GM12878 (cell line): ENCODE results near the gene BAK1. TPM values are rescaled to one million over a fixed set of nuclear protein-coding genes. Genes with fewer than 3 reads are reported as not detected.

Experiments used
- ATAC-seq: fragments of 200-7000 bp; cut with Tn5 transposase; 3 replicates; pipeline ENCODE4 v1.9.1; 2020; ENCODE audit warnings: mild to moderate bottlenecking, moderate library complexity
- BruUV-seq: library from RNA; stranded (reverse); fragments of 400-500 nt; replicated peaks from 2 replicates; lab custom pipeline; 2021; lab: Mats Ljungman, UMichigan
- CTCF ChIA-PET: fragments of 300-600 bp; sonication (Branson Sonifier 250); formaldehyde crosslinking; extraction: SDS; loops from one replicate; lab custom pipeline; 2021; ENCODE audit warnings: inconsistent platforms; lab: Yijun Ruan, JAX
- POLR2A ChIA-PET: fragments of 350-600 bp; formaldehyde crosslinking; extraction: SDS; loops from one replicate; lab custom pipeline; 2021; ENCODE audit warnings: inconsistent platforms; lab: Charles Lee
- RAD21 ChIA-PET: fragments of 300-600 bp; sonication (Branson Sonifier 250); formaldehyde crosslinking; loops from one replicate; lab custom pipeline; 2023; ENCODE audit warnings: antibody characterized with exemption; ENCODE audit not compliant: unreplicated experiment; lab: Charles Lee
- SMC1A ChIA-PET: fragments of 300-600 bp; sonication (Branson Sonifier 250); formaldehyde crosslinking; loops from one replicate; lab custom pipeline; 2023; ENCODE audit not compliant: unreplicated experiment, uncharacterized antibody; lab: Charles Lee
- DNase-seq: peaks from one replicate; pipeline ENCODE4 v3.0.0-alpha.2; 2011; ENCODE audit warnings: low read depth, low spot score
- FAIRE-seq: peaks from 3 replicates; lab custom pipeline; 2011; peaks lifted over from hg19 to GRCh38; lab: Jason Lieb, UNC
- H2AFZ ChIP-seq: 2 replicates; pipeline ENCODE4 v1.6.0; 2011; ENCODE audit warnings: low read depth, low read length, control low read depth; ENCODE audit not compliant: control insufficient read depth
- H3K27ac ChIP-seq: 2 replicates; pipeline ENCODE4 v1.5.1; 2011; ENCODE audit warnings: control low read depth; ENCODE audit not compliant: control insufficient read depth, insufficient read depth
- H3K27me3 ChIP-seq, 2 experiments: replicated peaks in 1 of 2; 2 replicates each; pipeline versions ENCODE4 v1.6.0 to v1.6.1; 2011; ENCODE audit warnings: low read length in 1 of 2; ENCODE audit not compliant: control insufficient read depth in 2 of 2, insufficient read depth in 2 of 2
- H3K36me3 ChIP-seq, 2 experiments: 2 replicates each; pipeline ENCODE4 v1.5.1; 2011; ENCODE audit warnings: low read length in 1 of 2; ENCODE audit not compliant: control insufficient read depth in 2 of 2, insufficient read depth in 2 of 2
- H3K4me1 ChIP-seq: 2 replicates; pipeline ENCODE4 v1.6.1; 2011; ENCODE audit warnings: mild to moderate bottlenecking, low read length, moderate library complexity, mixed read lengths; ENCODE audit not compliant: control insufficient read depth, insufficient read depth
- H3K4me2 ChIP-seq: 2 replicates; pipeline ENCODE4 v1.6.0; 2011; ENCODE audit warnings: control low read depth; ENCODE audit not compliant: control insufficient read depth, insufficient read depth
- H3K4me3 ChIP-seq: fragments of 200-600 bp; sonication (generic); 2 replicates; pipeline ENCODE4 v1.5.1; 2016
- H3K79me2 ChIP-seq: 2 replicates; pipeline ENCODE4 v1.6.0; 2011; ENCODE audit warnings: low read length; ENCODE audit not compliant: control insufficient read depth, insufficient read depth
- H3K9ac ChIP-seq: 2 replicates; pipeline ENCODE4 v1.8.0; 2011; ENCODE audit warnings: low read length, control low read depth, mixed read lengths; ENCODE audit not compliant: control insufficient read depth, insufficient read depth
- H3K9me3 ChIP-seq: replicated peaks from 3 replicates; pipeline ENCODE4 v1.5.1; 2011; ENCODE audit warnings: mild to moderate bottlenecking, low read length; ENCODE audit not compliant: control insufficient read depth, insufficient read depth
- H4K20me1 ChIP-seq: 2 replicates; pipeline ENCODE4 v1.6.0; 2011; ENCODE audit not compliant: control insufficient read depth, insufficient read depth
- CBX5 ChIP-seq: sonication (generic); IDR thresholded peaks from 2 replicates; pipeline ENCODE4 v1.6.1; 2016; ENCODE audit warnings: low read depth, moderate library complexity, mild to moderate bottlenecking, inconsistent platforms
- GABPA ChIP-seq: IDR thresholded peaks from 2 replicates; pipeline ENCODE4 v1.6.1; 2014; ENCODE audit warnings: antibody characterized with exemption, low read depth, mild to moderate bottlenecking, inconsistent platforms
- NBN ChIP-seq: fragments of 450-650 bp; IDR thresholded peaks from 2 replicates; pipeline ENCODE4 v1.6.1; 2016
- PAX5 ChIP-seq: IDR thresholded peaks from 2 replicates; pipeline ENCODE4 v1.6.1; 2011; ENCODE audit warnings: low read depth, low read length, borderline replicate concordance
- ZNF622 ChIP-seq: fragments of 450-650 bp; IDR thresholded peaks from 2 replicates; pipeline ENCODE4 v1.6.1; 2017; ENCODE audit warnings: mild to moderate bottlenecking, inconsistent platforms
- ZSCAN29 ChIP-seq: fragments of 450-650 bp; IDR thresholded peaks from 2 replicates; pipeline ENCODE4 v1.6.1; 2017; ENCODE audit warnings: mild to moderate bottlenecking, moderate library complexity
- WGBS: methylation state at CpG from one replicate; pipeline ENCODE4 v1.1.6; 2016; ENCODE audit warnings: low lambda C conversion rate; ENCODE audit not compliant: insufficient replicate concordance, insufficient coverage; ENCODE audit errors: missing lambda C conversion rate; 5-methylcytosine and 5-hydroxymethylcytosine counted together
- in situ Hi-C: fragments of 300-500 bp; cut with MboI; formaldehyde crosslinking; loops from 9 replicates; pipeline ENCODE4 v1.14.3; 2018; ENCODE audit warnings: mixed read lengths
- intact Hi-C: fragments of 100-400 bp; cut with micrococcal nuclease; formaldehyde crosslinking; loops from one replicate; pipeline ENCODE4 v1.14.2; 2022; ENCODE audit not compliant: unreplicated experiment
- polyA plus RNA-seq, 11 experiments: library from polyadenylated mRNA; depleted of rRNA in 4 of 11; unstranded in 6 of 11; stranded (reverse) in 5 of 11; fragments of >200 nt; fragmentation: Nextera tagmentation in 4 of 11; fragmentation: Illumina TruSeq in 1 of 11; extraction: Ambion mirVana in 4 of 11; extraction: Trizol in 1 of 11; gene quantifications; 1 replicate in 1 of 11; 2 replicates in 10 of 11; pipeline versions ENCODE4 v1.2.1 to v1.2.3, GENCODE V29; 2011 to 2016; ENCODE audit warnings: inconsistent platforms in 2 of 11, missing spikeins in 2 of 11, low read depth in 1 of 11
- total RNA-seq, 4 experiments: library from RNA; depleted of rRNA in 3 of 4; stranded (reverse); fragments of >200 nt in 3 of 4; fragmentation: Illumina TruSeq in 1 of 4; extraction: Trizol in 1 of 4; gene quantifications; 2 replicates each; pipeline versions ENCODE4 v1.2.1 to v1.2.3, GENCODE V29; 2013 to 2021
- TF ChIP-seq, protein P1 (sequence below): fragments of 450-650 bp; IDR thresholded peaks from 2 replicates; pipeline ENCODE4 v1.6.1; 2017; ENCODE audit warnings: low read depth, mild to moderate bottlenecking, moderate library complexity
- TF ChIP-seq, protein P2 (sequence below): fragments of 450-650 bp; IDR thresholded peaks from 2 replicates; pipeline ENCODE4 v1.6.1; 2017; ENCODE audit warnings: mild to moderate bottlenecking, moderate library complexity
- TF ChIP-seq, protein P3 (sequence below): IDR thresholded peaks from 2 replicates; pipeline ENCODE4 v1.6.1; 2012; ENCODE audit warnings: mild to moderate bottlenecking, low read depth, low read length

BAK1 gene
- total and polyA plus RNA-seq, 10 of the 15 experiments (the other 5 are each of a cell fraction or from before 2014, with no cell fraction given), result 6.3 to 65.8 (median 29.6) TPM

DNA sequence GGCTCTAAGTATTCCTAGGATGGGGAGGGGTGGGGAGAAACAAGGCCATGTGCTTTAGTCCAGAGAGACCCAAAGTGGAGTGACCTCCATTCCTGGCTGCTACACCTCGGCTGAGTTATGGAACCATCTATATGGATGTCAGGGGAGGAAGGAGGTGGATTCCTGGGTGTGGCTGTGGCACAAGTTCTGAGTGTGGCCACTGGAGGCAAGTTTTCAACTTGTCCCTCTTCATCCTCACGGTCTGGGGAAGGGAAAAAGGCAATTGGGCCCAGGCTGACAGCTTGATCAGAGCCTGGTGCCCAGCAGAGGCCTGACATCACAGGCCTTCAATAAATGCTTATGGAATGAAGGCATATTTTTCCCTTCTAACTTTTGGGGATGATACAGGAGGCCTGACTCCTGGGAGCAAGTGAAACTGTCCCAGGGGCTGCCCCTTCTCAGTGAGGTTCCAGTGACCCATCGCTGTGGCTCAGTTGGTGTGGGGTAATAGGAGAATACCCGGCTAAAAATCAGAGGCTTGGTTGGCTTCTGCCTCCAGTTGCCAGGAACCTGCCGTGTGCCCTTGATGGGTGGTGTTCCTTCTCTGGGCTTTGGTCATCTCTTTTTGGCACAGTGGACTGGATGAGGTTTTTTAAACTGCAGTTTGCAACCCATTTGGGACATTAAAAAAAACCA lies 39.2 kb upstream of the BAK1 start (continued):
- TF ChIP-seq ZNF622, result no peak
- no peak for TF ChIP-seq GABPA
- TF ChIP-seq CBX5, result no peak
- TF ChIP-seq PAX5, result no peak

DNA sequence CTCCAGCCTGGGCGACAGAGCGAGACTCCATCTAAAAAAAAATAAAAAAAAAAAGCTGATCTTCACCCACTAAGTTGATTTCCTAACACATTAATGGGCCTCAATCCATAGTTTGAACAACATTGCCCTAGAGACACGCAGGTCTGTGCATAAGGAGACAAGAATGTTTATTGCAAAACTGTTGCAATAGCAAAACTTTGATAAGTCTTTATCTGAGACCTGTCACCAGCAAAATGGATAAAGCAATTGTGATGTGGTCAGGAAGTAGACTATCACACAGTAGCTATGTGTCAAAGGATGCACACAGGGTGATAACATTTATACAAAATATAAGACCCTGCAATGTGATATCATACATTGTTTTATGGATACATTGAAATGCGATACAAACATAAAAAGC lies 36.8 kb upstream of the BAK1 start:
- H3K4me1 ChIP-seq, result no peaks in the 10 kb centered on the region
- ChIA-PET CTCF (no interaction called here), SMC1A (no interaction called here), RAD21 (interaction anchor here (0.6 kb wide), 1 partner anchor 35 kb away, joined by 7 read pairs; no protein-coding TSS in a partner anchor), POLR2A (no interaction called here)
- H2AFZ ChIP-seq, result no peak overlapping the region
- FAIRE-seq, result no peak
- no peaks in the 10 kb centered on the region for H3K36me3 ChIP-seq
- no peaks in the 10 kb centered on the region for H3K27me3 ChIP-seq
- ATAC-seq, result no peak
- intact Hi-C loops (no loop called here), in situ Hi-C loops (no loop called here)
- no peak for DNase-seq
- H3K4me2 ChIP-seq, result no peak overlapping the region
- WGBS, result 96% methylated on average over 2 of the region's 4 CpGs
- BruUV-seq, result no TSS peak
- no peaks in the 10 kb centered on the region; the same call in 2 of the 3 replicates for H3K9me3 ChIP-seq
- H3K4me3 ChIP-seq, result no peak overlapping the region
- no peaks in the 10 kb centered on the region for H4K20me1 ChIP-seq
- H3K27ac ChIP-seq, result no peak overlapping the region
- no peak overlapping the region for H3K9ac ChIP-seq
- H3K79me2 ChIP-seq, result peaks cover 7% of the 10 kb centered on the region
- TF ChIP-seq ZSCAN29 (no peak), NBN (no peak)
- TF ChIP-seq, protein P1, sequence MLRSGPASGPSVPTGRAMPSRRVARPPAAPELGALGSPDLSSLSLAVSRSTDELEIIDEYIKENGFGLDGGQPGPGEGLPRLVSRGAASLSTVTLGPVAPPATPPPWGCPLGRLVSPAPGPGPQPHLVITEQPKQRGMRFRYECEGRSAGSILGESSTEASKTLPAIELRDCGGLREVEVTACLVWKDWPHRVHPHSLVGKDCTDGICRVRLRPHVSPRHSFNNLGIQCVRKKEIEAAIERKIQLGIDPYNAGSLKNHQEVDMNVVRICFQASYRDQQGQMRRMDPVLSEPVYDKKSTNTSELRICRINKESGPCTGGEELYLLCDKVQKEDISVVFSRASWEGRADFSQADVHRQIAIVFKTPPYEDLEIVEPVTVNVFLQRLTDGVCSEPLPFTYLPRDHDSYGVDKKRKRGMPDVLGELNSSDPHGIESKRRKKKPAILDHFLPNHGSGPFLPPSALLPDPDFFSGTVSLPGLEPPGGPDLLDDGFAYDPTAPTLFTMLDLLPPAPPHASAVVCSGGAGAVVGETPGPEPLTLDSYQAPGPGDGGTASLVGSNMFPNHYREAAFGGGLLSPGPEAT, result no peak
- TF ChIP-seq, protein P2, sequence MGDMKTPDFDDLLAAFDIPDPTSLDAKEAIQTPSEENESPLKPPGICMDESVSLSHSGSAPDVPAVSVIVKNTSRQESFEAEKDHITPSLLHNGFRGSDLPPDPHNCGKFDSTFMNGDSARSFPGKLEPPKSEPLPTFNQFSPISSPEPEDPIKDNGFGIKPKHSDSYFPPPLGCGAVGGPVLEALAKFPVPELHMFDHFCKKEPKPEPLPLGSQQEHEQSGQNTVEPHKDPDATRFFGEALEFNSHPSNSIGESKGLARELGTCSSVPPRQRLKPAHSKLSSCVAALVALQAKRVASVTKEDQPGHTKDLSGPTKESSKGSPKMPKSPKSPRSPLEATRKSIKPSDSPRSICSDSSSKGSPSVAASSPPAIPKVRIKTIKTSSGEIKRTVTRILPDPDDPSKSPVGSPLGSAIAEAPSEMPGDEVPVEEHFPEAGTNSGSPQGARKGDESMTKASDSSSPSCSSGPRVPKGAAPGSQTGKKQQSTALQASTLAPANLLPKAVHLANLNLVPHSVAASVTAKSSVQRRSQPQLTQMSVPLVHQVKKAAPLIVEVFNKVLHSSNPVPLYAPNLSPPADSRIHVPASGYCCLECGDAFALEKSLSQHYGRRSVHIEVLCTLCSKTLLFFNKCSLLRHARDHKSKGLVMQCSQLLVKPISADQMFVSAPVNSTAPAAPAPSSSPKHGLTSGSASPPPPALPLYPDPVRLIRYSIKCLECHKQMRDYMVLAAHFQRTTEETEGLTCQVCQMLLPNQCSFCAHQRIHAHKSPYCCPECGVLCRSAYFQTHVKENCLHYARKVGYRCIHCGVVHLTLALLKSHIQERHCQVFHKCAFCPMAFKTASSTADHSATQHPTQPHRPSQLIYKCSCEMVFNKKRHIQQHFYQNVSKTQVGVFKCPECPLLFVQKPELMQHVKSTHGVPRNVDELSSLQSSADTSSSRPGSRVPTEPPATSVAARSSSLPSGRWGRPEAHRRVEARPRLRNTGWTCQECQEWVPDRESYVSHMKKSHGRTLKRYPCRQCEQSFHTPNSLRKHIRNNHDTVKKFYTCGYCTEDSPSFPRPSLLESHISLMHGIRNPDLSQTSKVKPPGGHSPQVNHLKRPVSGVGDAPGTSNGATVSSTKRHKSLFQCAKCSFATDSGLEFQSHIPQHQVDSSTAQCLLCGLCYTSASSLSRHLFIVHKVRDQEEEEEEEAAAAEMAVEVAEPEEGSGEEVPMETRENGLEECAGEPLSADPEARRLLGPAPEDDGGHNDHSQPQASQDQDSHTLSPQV, result no peak
- TF ChIP-seq, protein P3, sequence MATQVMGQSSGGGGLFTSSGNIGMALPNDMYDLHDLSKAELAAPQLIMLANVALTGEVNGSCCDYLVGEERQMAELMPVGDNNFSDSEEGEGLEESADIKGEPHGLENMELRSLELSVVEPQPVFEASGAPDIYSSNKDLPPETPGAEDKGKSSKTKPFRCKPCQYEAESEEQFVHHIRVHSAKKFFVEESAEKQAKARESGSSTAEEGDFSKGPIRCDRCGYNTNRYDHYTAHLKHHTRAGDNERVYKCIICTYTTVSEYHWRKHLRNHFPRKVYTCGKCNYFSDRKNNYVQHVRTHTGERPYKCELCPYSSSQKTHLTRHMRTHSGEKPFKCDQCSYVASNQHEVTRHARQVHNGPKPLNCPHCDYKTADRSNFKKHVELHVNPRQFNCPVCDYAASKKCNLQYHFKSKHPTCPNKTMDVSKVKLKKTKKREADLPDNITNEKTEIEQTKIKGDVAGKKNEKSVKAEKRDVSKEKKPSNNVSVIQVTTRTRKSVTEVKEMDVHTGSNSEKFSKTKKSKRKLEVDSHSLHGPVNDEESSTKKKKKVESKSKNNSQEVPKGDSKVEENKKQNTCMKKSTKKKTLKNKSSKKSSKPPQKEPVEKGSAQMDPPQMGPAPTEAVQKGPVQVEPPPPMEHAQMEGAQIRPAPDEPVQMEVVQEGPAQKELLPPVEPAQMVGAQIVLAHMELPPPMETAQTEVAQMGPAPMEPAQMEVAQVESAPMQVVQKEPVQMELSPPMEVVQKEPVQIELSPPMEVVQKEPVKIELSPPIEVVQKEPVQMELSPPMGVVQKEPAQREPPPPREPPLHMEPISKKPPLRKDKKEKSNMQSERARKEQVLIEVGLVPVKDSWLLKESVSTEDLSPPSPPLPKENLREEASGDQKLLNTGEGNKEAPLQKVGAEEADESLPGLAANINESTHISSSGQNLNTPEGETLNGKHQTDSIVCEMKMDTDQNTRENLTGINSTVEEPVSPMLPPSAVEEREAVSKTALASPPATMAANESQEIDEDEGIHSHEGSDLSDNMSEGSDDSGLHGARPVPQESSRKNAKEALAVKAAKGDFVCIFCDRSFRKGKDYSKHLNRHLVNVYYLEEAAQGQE, result no peak
